ENCODE measurements around the gene DYNC2H1.

DYNC2H1 gene

GRCh38 chr11:103147627-103148026, 38.4 kb downstream of the DYNC2H1 start:
- H3K4me3 ChIP-seq (replicated peaks; ENCODE audit: low read depth, low read length) = no peak overlapping the region
- H3K36me3 ChIP-seq (ENCODE audit: control insufficient read depth, insufficient read depth, low read length) = no peaks in the 10 kb centered on the region
- DNase-seq (ENCODE audit: extremely low read depth, insufficient read length) = no peak
- no peak for TF ChIP-seq CTCF (IDR thresholded peaks at IDR 0.05; ENCODE audit: insufficient read depth, low read length, poor library complexity, severe bottlenecking)
- H3K27me3 ChIP-seq (replicated peaks; ENCODE audit: control insufficient read depth, insufficient read depth, low read length) = no peaks in the 10 kb centered on the region

- H3K36me3 ChIP-seq (ENCODE audit: control insufficient read depth, insufficient read depth, low read length) = no peaks in the 10 kb centered on the region
- H3K4me3 ChIP-seq (replicated peaks; ENCODE audit: low read depth, low read length) = no peak overlapping the region
- no peaks in the 10 kb centered on the region; the same call in 1 of the 2 replicates for H3K27me3 ChIP-seq (replicated peaks; ENCODE audit: control insufficient read depth, insufficient read depth, low read length)
- TF ChIP-seq CTCF (IDR thresholded peaks at IDR 0.05; ENCODE audit: insufficient read depth, low read length, poor library complexity, severe bottlenecking) = no peak
- DNase-seq (ENCODE audit: extremely low read depth, insufficient read length) = no peak
Measured at GRCh38 chr11:103157542-103157941, 48.3 kb downstream of the DYNC2H1 start.

- no peak for TF ChIP-seq CTCF (IDR thresholded peaks at IDR 0.05; ENCODE audit: insufficient read depth, low read length, poor library complexity, severe bottlenecking)
- no peak for DNase-seq (ENCODE audit: extremely low read depth, insufficient read length)
- Histone ChIP-seq H3K27me3 (replicated peaks; ENCODE audit: control insufficient read depth, insufficient read depth, low read length) (no peaks in the 10 kb centered on the region), H3K36me3 (ENCODE audit: control insufficient read depth, insufficient read depth, low read length) (no peaks in the 10 kb centered on the region), H3K4me3 (replicated peaks; ENCODE audit: low read depth, low read length) (no peak overlapping the region)
Measured at GRCh38 chr11:103164093-103164796, 55.0 kb downstream of the DYNC2H1 start.

- no peaks in the 10 kb centered on the region for H3K27me3 ChIP-seq (replicated peaks; ENCODE audit: control insufficient read depth, insufficient read depth, low read length)
- no peak overlapping the region for H3K4me3 ChIP-seq (replicated peaks; ENCODE audit: low read depth, low read length)
- no peak for TF ChIP-seq CTCF (IDR thresholded peaks at IDR 0.05; ENCODE audit: insufficient read depth, low read length, poor library complexity, severe bottlenecking)
- no peak for DNase-seq (ENCODE audit: extremely low read depth, insufficient read length)
- no peaks in the 10 kb centered on the region for H3K36me3 ChIP-seq (ENCODE audit: control insufficient read depth, insufficient read depth, low read length)
Measured at GRCh38 chr11:103167166-103167565, 57.9 kb downstream of the DYNC2H1 start.

- DNase-seq (ENCODE audit: extremely low read depth, insufficient read length) = no peak
- TF ChIP-seq CTCF (IDR thresholded peaks at IDR 0.05; ENCODE audit: insufficient read depth, low read length, poor library complexity, severe bottlenecking) = no peak
- Histone ChIP-seq H3K4me3 (replicated peaks; ENCODE audit: low read depth, low read length) (no peak overlapping the region), H3K36me3 (ENCODE audit: control insufficient read depth, insufficient read depth, low read length) (no peaks in the 10 kb centered on the region), H3K27me3 (replicated peaks; ENCODE audit: control insufficient read depth, insufficient read depth, low read length) (no peaks in the 10 kb centered on the region)
Measured at GRCh38 chr11:103170865-103171264, 61.6 kb downstream of the DYNC2H1 start.

Measured in GM06990 (cell line).